ENCODE measurements around the gene POLR2L.

POLR2L gene

GRCh38 chr11:868394-868793 is 26.1 kb upstream of the POLR2L start:
- no peak for DNase-seq

GRCh38 chr11:867856-868358 is 25.6 kb upstream of the POLR2L start:
- no peak for DNase-seq

- no peak for DNase-seq
These were observed 24.2 kb upstream of the POLR2L start for GRCh38 chr11:866481-866880.

GRCh38 chr11:865462-866430 is 23.4 kb upstream of the POLR2L start:
- DNase-seq: no peak

GRCh38 chr11:864898-865297 is 22.6 kb upstream of the POLR2L start:
- no peak for DNase-seq

- no peak for DNase-seq
These were observed 21.8 kb upstream of the POLR2L start for GRCh38 chr11:863910-864827.

- DNase-seq: no peak
These were observed 20.9 kb upstream of the POLR2L start for GRCh38 chr11:863023-863909.

GRCh38 chr11:862696-863022 is 20.3 kb upstream of the POLR2L start:
- no peak for DNase-seq

- DNase-seq: no peak
These were observed 19.8 kb upstream of the POLR2L start for GRCh38 chr11:862081-862661.

- DNase-seq: no peak
These were observed 18.8 kb upstream of the POLR2L start for GRCh38 chr11:861105-861479.

GRCh38 chr11:860234-861104 is 18.1 kb upstream of the POLR2L start:
- no peak for DNase-seq

- no peak for DNase-seq
These were observed 17.2 kb upstream of the POLR2L start for GRCh38 chr11:859394-860131.

- DNase-seq: no peak
These were observed 16.5 kb upstream of the POLR2L start for GRCh38 chr11:858762-859339.

GRCh38 chr11:858053-858761 is 15.9 kb upstream of the POLR2L start:
- no peak for DNase-seq

- no peak for DNase-seq
These were observed 14.1 kb upstream of the POLR2L start for GRCh38 chr11:856397-856796.

GRCh38 chr11:855796-856195 is 13.5 kb upstream of the POLR2L start:
- no peak for DNase-seq

GRCh38 chr11:855330-855674 is 13.0 kb upstream of the POLR2L start:
- no peak for DNase-seq

- DNase-seq: no peak
These were observed 12.4 kb upstream of the POLR2L start for GRCh38 chr11:854601-855329.
